ENCODE results near the gene CASP3. TPM values are rescaled to one million over a fixed set of nuclear protein-coding genes. Genes with fewer than 3 reads are reported as not detected.
"Not testable (repeated sequence)": the region's sequence is repeated elsewhere in the genome, so short reads cannot be mapped to it uniquely, and the experiment has no call there.

CASP3 gene
- total and polyA plus RNA-seq, 2 experiments from 2014 or later = 28.7 to 50.1 TPM

DNA sequence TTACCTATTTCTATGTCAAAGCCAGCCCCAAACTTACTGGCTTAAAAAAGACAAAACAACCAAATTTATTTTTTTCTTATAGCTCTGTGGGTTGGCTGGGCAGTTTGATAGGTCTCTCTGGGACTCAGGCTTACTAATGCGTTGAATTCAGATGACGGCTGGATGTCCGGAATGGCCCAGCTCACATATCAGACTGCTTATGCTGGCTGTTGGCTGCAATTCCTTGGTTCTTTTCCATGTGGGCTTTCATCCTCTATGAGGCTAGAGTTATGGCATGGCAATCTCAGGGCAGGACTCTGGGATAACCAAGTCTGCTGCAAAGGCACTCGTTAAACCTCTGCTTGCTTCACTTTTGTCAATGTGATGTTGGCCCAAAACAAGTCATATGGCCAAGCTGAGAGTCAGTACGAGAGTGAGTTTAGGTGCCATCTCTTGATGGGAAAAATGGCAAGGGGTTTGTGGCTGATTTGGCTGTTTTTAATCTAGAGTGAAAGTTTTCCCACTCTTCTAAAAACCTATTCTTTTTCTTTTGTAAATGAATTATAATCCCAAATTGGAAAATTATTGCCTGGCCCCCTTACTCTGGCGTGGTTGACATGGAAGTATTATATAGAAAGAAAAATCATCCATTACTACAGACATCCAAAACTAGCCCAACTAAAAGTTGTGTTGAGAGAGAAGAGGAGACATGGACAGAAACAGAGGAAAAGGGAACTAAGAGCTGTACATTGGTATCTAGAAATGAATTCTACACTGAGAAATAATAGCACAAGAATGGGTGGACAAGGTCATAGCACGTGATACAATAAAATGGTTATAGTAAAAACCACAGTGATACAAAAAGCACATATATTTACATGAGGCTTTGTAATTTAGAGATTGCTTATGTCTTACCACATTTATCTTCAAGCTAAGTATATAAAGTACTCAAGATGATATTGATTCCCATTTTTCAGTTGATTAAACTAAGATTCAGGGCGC lies 6.9 kb upstream of the CASP3 start:
- H3K4me3 ChIP-seq = no peak overlapping the region
- H3K27me3 ChIP-seq = no peaks in the 10 kb centered on the region
- no peak for DNase-seq (ENCODE audit: low read depth in 1 of 2, low spot score in 1 of 2)
- no peaks in the 10 kb centered on the region for H3K9me3 ChIP-seq (ENCODE audit: low read depth)
- H3K4me1 ChIP-seq (ENCODE audit: low read depth) = no peaks in the 10 kb centered on the region
- H3K27ac ChIP-seq = no peak overlapping the region
- peaks cover 7% of the 10 kb centered on the region for H3K36me3 ChIP-seq
- TF ChIP-seq, protein P1, sequence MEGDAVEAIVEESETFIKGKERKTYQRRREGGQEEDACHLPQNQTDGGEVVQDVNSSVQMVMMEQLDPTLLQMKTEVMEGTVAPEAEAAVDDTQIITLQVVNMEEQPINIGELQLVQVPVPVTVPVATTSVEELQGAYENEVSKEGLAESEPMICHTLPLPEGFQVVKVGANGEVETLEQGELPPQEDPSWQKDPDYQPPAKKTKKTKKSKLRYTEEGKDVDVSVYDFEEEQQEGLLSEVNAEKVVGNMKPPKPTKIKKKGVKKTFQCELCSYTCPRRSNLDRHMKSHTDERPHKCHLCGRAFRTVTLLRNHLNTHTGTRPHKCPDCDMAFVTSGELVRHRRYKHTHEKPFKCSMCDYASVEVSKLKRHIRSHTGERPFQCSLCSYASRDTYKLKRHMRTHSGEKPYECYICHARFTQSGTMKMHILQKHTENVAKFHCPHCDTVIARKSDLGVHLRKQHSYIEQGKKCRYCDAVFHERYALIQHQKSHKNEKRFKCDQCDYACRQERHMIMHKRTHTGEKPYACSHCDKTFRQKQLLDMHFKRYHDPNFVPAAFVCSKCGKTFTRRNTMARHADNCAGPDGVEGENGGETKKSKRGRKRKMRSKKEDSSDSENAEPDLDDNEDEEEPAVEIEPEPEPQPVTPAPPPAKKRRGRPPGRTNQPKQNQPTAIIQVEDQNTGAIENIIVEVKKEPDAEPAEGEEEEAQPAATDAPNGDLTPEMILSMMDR (IDR thresholded peaks at IDR 0.05; ENCODE audit: low read depth, low read length) = no peak

DNA sequence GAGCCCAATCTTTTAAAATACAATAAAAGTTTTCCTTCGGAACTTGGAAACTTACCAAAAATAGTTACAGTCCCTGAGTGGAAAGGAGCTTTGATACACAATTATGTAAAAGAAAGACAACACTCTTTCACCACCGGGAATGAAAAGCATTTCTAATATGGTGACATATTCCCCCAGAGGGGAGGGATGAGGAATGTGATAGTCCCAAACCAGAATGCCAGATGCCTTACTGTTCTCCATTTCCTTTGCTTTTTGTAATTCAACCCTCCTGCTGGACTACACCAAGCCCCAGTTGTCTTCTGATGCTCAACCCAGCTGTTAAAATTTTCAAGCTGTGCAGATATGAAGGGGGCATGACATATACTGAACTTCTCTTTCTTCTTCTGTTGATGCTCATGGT lies 4.4 kb upstream of the CASP3 start:
- no peak for DNase-seq (ENCODE audit: low read depth in 1 of 2, low spot score in 1 of 2)
- H3K9me3 ChIP-seq (ENCODE audit: low read depth) = no peaks in the 10 kb centered on the region
- no peak overlapping the region for H3K4me3 ChIP-seq
- H3K27ac ChIP-seq = no peak overlapping the region
- H3K36me3 ChIP-seq = peaks cover 3% of the 10 kb centered on the region
- peaks cover 7% of the 10 kb centered on the region for H3K4me1 ChIP-seq (ENCODE audit: low read depth)
- no peaks in the 10 kb centered on the region for H3K27me3 ChIP-seq
- TF ChIP-seq, protein P1 (IDR thresholded peaks at IDR 0.05; ENCODE audit: low read depth, low read length) = no peak

DNA sequence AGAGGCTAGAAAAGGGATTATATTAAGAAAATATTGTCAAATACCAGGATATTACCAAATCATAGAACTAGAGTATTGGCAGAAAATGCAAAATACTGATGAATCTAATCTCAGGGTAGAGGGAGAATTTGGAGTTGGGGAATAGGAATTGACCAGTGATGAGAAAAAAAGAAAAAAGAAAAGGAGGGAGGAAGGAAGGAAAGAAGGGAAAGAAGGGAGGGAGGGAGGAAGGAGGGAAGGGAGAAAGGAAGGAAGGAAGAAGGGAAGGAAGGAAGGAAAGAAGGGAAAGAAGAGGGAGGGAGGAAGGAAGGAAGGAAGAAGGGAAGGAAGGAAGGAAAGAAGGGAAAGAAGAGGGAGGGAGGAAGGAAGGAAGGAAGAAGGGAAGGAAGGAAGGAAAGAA lies 3.4 kb upstream of the CASP3 start:
- H3K4me3 ChIP-seq; DNase-seq (ENCODE audit: low read depth in 1 of 2, low spot score in 1 of 2); H3K27ac ChIP-seq; H3K27me3 ChIP-seq; H3K9me3 ChIP-seq (ENCODE audit: low read depth); H3K4me1 ChIP-seq (ENCODE audit: low read depth); H3K36me3 ChIP-seq: not testable (repeated sequence)

DNA sequence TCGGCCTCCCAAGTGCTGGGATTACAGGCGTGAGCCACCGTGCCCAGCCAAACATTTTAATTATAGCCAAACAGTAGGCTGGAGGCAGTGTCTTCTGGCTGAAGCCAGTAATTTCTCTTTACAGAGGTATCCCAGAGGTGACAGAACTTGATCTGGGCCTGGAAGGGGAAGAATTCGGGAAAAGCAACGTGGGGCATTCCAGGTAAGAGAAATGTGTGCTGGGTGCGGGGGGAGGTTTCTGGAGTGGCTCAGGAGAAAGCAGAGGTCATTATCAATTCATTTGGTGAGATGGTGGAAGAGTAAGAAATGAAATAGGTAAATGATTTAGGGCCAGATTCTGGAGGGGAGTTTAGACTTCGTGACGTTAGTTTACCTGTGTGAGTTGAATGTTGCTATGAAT lies 2.7 kb upstream of the CASP3 start:
- Histone ChIP-seq H3K27ac (no peak overlapping the region), H3K4me1 (ENCODE audit: low read depth) (peaks cover 16% of the 10 kb centered on the region), H3K27me3 (no peaks in the 10 kb centered on the region), H3K9me3 (ENCODE audit: low read depth) (no peaks in the 10 kb centered on the region), H3K4me3 (no peak overlapping the region), H3K36me3 (peaks cover 3% of the 10 kb centered on the region)
- TF ChIP-seq, protein P1 (IDR thresholded peaks at IDR 0.05; ENCODE audit: low read depth, low read length) = no peak
- no peak for DNase-seq (ENCODE audit: low read depth in 1 of 2, low spot score in 1 of 2)

DNA sequence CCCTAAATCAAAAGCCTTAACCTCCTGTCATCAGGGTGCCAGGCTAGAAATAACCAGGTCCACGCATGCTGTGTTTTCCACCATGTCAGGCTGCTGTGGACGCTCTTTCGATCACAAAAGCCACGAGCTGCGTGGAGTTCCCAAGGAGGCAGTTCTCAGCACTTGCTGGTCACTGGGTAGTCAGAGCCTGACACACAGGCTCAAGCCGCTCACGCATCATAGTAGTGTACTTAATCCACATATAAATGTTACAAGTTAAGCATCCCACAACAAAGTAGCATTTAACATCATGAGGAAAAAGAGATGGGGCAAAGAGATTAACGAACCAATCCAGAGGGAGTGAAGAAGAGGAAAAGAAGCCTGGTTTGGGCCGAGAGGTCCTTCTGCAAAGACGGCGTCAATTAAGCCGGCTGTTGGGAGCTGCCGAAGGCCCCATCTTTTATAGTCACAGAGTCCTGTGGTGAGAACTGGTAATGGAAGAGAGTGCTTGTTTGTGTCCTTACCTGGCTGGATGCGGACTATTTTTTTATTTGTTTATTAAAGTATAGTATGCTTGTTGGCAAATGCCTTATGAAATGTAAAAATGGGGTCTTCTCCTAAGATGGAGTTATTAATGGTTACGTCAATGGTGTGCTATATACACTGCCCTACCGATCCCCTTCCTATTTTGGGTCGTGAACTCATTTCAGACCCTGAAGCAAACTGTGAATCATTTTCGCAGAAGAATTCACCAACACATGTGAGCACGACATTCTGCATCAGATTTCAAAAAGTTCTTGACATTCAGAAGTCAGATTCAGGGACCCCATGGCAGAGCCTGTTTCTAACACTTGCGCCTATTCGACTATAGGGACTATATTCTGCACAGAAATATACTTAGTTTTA lies 966 bp upstream of the CASP3 start:
- DNase-seq (ENCODE audit: low read depth in 1 of 2, low spot score in 1 of 2) = peak; percentile 45 to 47
- Histone ChIP-seq H3K27me3 (no peaks in the 10 kb centered on the region), H3K36me3 (no peaks in the 10 kb centered on the region), H3K4me3 (peak overlapping the region; percentile 97), H3K27ac (peak overlapping the region; percentile 63), H3K9me3 (ENCODE audit: low read depth) (no peaks in the 10 kb centered on the region), H3K4me1 (ENCODE audit: low read depth) (peaks cover 21% of the 10 kb centered on the region)
- TF ChIP-seq, protein P1 (IDR thresholded peaks at IDR 0.05; ENCODE audit: low read depth, low read length) = no peak
